Activated CD8-positive, alpha-beta T cell treated with anti-CD3 and anti-CD28 coated beads for 36 hours (primary cell): ENCODE data around the gene TBC1D1. TPM values are rescaled to one million over a fixed set of nuclear protein-coding genes. Genes with fewer than 3 reads are reported as not detected.

Experiments used
- ATAC-seq: fragments of 200-7000 bp; cut with Tn5 transposase; one replicate; pipeline ENCODE4 v1.10.0; 2021; ENCODE audit warnings: mild to moderate bottlenecking, moderate library complexity
- CTCF ChIA-PET: fragments of 350-600 bp; sonication (Branson Sonifier 250); formaldehyde crosslinking; loops from one replicate; lab custom pipeline; 2021; ENCODE audit warnings: antibody characterized with exemption; lab: Charles Lee
- POLR2A ChIA-PET: fragments of 350-600 bp; sonication (Branson Sonifier 250); formaldehyde crosslinking; loops from one replicate; lab custom pipeline; 2021; ENCODE audit warnings: antibody characterized with exemption; lab: Charles Lee
- DNase-seq: peaks from one replicate; pipeline ENCODE4 v3.0.0-alpha.2; 2020
- H3K27ac Mint-ChIP-seq: one replicate; pipeline ENCODE4 v1.8.0; 2021; ENCODE audit warnings: mild to moderate bottlenecking, mixed read lengths
- H3K27me3 Mint-ChIP-seq: one replicate; pipeline ENCODE4 v1.8.0; 2021; ENCODE audit warnings: mixed read lengths
- H3K36me3 Mint-ChIP-seq: one replicate; pipeline ENCODE4 v1.8.0; 2021; ENCODE audit warnings: low read depth, mixed read lengths
- H3K4me1 Mint-ChIP-seq: one replicate; pipeline ENCODE4 v1.8.0; 2021; ENCODE audit warnings: low read depth, mixed read lengths
- H3K4me3 Mint-ChIP-seq: one replicate; pipeline ENCODE4 v1.8.0; 2021; ENCODE audit warnings: mild to moderate bottlenecking, moderate library complexity, mixed read lengths
- H3K9me3 Mint-ChIP-seq: one replicate; pipeline ENCODE4 v1.8.0; 2021; ENCODE audit warnings: mixed read lengths
- CTCF ChIP-seq: fragments of 200-600 bp; IDR thresholded peaks from one replicate; pipeline ENCODE4 v1.8.0; 2022; ENCODE audit warnings: antibody characterized with exemption, mild to moderate bottlenecking
- intact Hi-C: fragments of 100-400 bp; cut with micrococcal nuclease; formaldehyde crosslinking; loops from one replicate; pipeline ENCODE4 v1.10.0; 2022
- total RNA-seq, 2 experiments: library from RNA; stranded (reverse); gene quantifications; one replicate each; pipeline ENCODE4 v1.2.3, GENCODE V29; 2021

Gene TBC1D1
- total RNA-seq, 2 experiments from 2014 or later: 79.4 to 91.4 TPM

DNA sequence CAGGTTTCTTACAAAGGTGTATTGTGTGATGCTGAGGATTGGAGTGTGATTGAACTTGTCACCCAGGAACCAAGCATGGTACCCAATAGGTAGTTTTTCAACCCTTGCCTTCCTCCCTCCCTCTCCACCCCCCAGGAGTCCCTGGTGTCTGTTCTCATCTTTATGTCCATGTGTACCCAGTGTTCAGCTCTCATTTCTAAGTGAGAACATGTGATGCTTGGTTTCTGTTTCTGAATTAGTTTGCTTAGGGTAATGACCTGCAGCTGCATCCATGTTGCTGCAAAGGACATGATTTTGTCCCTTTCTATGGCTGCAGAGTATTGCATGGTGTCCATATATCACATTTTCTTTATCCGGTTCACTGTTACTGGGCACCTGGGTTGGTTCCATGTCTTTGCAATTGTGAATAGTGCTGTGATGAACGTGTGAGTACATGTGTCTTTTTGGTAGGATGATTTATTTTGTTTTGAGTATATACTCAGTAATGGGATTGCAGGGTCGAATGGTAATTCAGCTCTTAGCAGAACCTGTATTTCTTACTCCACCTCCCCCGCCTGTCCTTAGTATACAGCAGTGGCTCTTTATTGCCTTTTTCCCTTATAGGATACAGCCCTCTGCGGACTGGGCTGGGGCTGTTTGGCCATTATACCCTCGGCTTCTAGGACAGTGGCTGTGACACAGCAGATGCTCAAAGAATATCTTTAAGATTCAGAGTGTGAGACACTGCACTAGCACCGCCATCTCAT, 214.8 kb downstream of the TBC1D1 start:
- intact Hi-C loops: no loop called here
- Mint-ChIP-seq H3K4me1 (peaks cover 4% of the 10 kb centered on the region), H3K27ac (no peak overlapping the region), H3K27me3 (no peaks in the 10 kb centered on the region), H3K36me3 (peaks cover 22% of the 10 kb centered on the region), H3K4me3 (no peak overlapping the region), H3K9me3 (no peaks in the 10 kb centered on the region)
- no peak for ATAC-seq
- ChIA-PET CTCF (no interaction called here), POLR2A (no interaction called here)
- no peak for DNase-seq
- TF ChIP-seq CTCF: no peak

DNA sequence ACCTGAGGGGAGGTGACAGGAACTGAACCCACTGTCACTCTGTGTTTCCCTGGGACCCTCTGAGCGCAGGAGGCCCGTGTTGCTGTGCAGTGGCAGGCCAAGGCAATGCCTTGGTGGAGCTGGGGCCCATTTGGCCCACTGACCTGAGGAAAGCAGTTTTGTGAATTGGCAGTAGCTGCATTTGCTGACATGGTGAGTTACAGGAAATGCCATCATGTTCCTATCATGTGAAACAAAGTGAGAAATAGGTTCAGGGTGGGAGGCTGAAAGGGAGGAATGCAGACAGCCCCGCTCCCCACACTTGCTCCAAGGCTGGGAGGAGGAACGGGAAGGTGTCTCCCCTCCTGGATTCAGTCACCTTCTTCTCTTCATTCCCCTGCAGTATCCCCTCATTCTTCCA, 215.4 kb downstream of the TBC1D1 start:
- H3K36me3 Mint-ChIP-seq: peaks cover 22% of the 10 kb centered on the region
- H3K9me3 Mint-ChIP-seq: no peaks in the 10 kb centered on the region
- POLR2A ChIA-PET: no interaction called here
- DNase-seq (no peak), ATAC-seq (no peak)
- CTCF ChIA-PET: no interaction called here
- peaks cover 3% of the 10 kb centered on the region for H3K4me1 Mint-ChIP-seq
- no peak overlapping the region for H3K4me3 Mint-ChIP-seq
- no peak for TF ChIP-seq CTCF
- no peak overlapping the region for H3K27ac Mint-ChIP-seq
- intact Hi-C loops: no loop called here
- H3K27me3 Mint-ChIP-seq: no peaks in the 10 kb centered on the region

DNA sequence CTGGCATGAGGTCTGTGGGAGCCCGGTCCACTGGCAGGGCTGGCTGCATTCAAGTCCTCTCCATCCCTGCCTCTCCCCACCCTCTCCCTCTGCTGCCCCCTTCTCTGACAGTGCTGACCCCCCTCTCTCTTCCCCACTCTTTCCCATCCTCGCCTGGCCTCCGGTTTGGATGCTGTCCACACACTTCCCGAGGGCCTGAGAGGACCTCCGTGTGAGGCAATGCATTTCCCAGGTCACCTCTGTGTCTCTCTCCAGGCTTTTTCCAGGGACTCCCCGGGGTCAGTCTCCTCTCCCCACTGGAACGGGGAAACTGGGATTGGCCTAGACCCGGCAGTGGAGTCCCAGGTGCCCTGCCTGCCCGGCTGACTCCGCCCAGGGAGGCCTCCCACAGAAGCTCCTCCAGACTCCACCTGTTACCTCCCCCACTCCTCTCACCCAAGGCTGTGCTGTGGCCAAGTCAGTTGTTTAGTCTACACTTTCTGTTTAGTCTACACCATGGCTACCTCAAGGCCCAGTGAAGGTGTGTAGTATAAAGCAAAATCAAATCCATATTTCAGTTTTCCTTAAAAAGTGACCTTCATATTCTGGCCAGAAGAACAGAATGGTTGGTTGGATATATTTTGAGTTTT, 216.1 kb downstream of the TBC1D1 start:
- H3K36me3 Mint-ChIP-seq: peaks cover 20% of the 10 kb centered on the region
- CTCF ChIA-PET: no interaction called here
- peaks cover 3% of the 10 kb centered on the region for H3K4me1 Mint-ChIP-seq
- TF ChIP-seq CTCF: no peak
- H3K27me3 Mint-ChIP-seq: no peaks in the 10 kb centered on the region
- DNase-seq (no peak), ATAC-seq (no peak)
- intact Hi-C loops: no loop called here
- POLR2A ChIA-PET: no interaction called here
- no peaks in the 10 kb centered on the region for H3K9me3 Mint-ChIP-seq
- H3K27ac Mint-ChIP-seq: no peak overlapping the region
- H3K4me3 Mint-ChIP-seq: no peak overlapping the region

- intact Hi-C loops: no loop called here
- no peak for DNase-seq
- no peak overlapping the region for H3K4me3 Mint-ChIP-seq
- H3K27me3 Mint-ChIP-seq: no peaks in the 10 kb centered on the region
- POLR2A ChIA-PET: no interaction called here
- H3K4me1 Mint-ChIP-seq: peaks cover 3% of the 10 kb centered on the region
- no peak for ATAC-seq
- TF ChIP-seq CTCF: no peak
- CTCF ChIA-PET: no interaction called here
- H3K36me3 Mint-ChIP-seq: peaks cover 18% of the 10 kb centered on the region
- H3K9me3 Mint-ChIP-seq: no peaks in the 10 kb centered on the region
- no peak overlapping the region for H3K27ac Mint-ChIP-seq
Measured at GRCh38 chr4:38107818-38108217, 216.9 kb downstream of the TBC1D1 start.

DNA sequence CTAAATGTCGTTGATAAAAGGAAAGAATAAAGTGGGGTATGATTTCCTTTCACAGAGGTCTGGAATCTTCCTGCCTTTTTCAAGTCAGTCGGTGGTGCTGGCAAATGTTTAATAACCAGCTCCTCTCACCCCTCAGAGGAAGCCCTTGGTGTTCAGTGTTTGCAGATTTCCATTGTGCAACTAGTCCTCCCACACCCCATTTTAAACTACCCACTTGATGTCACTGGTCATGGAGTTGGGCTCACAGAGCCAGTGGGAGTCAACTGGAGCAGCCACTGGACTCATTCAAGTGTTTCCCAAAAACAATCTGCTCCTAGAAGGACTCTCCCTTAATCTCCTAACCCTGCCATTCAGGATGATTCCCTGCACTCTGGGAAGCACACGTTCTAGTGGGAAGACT, 218.5 kb downstream of the TBC1D1 start:
- no peak for TF ChIP-seq CTCF
- ATAC-seq (no peak), DNase-seq (no peak)
- Mint-ChIP-seq H3K27ac (no peak overlapping the region), H3K36me3 (peaks cover 12% of the 10 kb centered on the region), H3K27me3 (no peaks in the 10 kb centered on the region), H3K4me3 (no peak overlapping the region), H3K4me1 (peaks cover 3% of the 10 kb centered on the region), H3K9me3 (no peaks in the 10 kb centered on the region)
- CTCF ChIA-PET: interaction anchor here (0.6 kb wide), 1 partner anchor 1926 kb away, joined by 3 read pairs; no protein-coding TSS in a partner anchor
- intact Hi-C loops: no loop called here
- POLR2A ChIA-PET: no interaction called here
